H54 (cell line): Measurements from ENCODE around the gene GSTA2.
"Not testable (repeated sequence)": the region's sequence is repeated elsewhere in the genome, so short reads cannot be mapped to it uniquely, and the experiment has no call there.

Experiments
- DNase-seq: peaks from one replicate; pipeline ENCODE4 v3.0.0; 2011; ENCODE audit warnings: low spot score, mixed read lengths; ENCODE audit not compliant: insufficient read length
- FAIRE-seq: peaks from 3 replicates; lab custom pipeline; 2011; peaks lifted over from hg19 to GRCh38; lab: Jason Lieb, UNC
- POLR2A ChIP-seq: IDR thresholded peaks from 2 replicates; pipeline ENCODE4 v1.6.1; 2011; ENCODE audit warnings: low read depth, mild to moderate bottlenecking, low read length

Gene GSTA2

GRCh38 chr6:52763322-52763916 is at the start of gene GSTA2:
GSTA2 (minus strand) TSS chr6:52763475; CDS start chr6:52757947, 5,528 bp downstream.
- not testable (repeated sequence) for DNase-seq, FAIRE-seq

- not testable (repeated sequence) for FAIRE-seq, DNase-seq
These were observed 46.5 kb upstream of the GSTA2 start for GRCh38 chr6:52809777-52810176.

GRCh38 chr6:52808660-52809059 is 45.4 kb upstream of the GSTA2 start:
- DNase-seq (no peak), FAIRE-seq (no peak)
- TF ChIP-seq POLR2A: no peak

- not testable (repeated sequence) for FAIRE-seq, DNase-seq
These were observed 40.5 kb upstream of the GSTA2 start, which contains the start of gene GSTA1 for GRCh38 chr6:52803668-52804255. GSTA1 (minus strand) TSS chr6:52803816; CDS start chr6:52799267, 4,549 bp downstream.

- DNase-seq: no peak
- no peak for TF ChIP-seq POLR2A
- FAIRE-seq: no peak
These were observed 39.5 kb upstream of the GSTA2 start for GRCh38 chr6:52802806-52803205.

GRCh38 chr6:52801188-52801841 is 38.0 kb upstream of the GSTA2 start:
- TF ChIP-seq POLR2A: no peak
- FAIRE-seq: no peak
- no peak for DNase-seq

- FAIRE-seq, DNase-seq: not testable (repeated sequence)
These were observed 36.0 kb upstream of the GSTA2 start for GRCh38 chr6:52799272-52799671.

GRCh38 chr6:52794366-52794765 is 31.1 kb upstream of the GSTA2 start:
- DNase-seq, FAIRE-seq: not testable (repeated sequence)

GRCh38 chr6:52790861-52791260 is 27.6 kb upstream of the GSTA2 start:
- FAIRE-seq (no peak), DNase-seq (no peak)
- no peak for TF ChIP-seq POLR2A

- FAIRE-seq: not testable (repeated sequence)
These were observed 26.4 kb upstream of the GSTA2 start for GRCh38 chr6:52789658-52790057.

GRCh38 chr6:52788478-52788877 is 25.2 kb upstream of the GSTA2 start:
- DNase-seq: no peak
- TF ChIP-seq POLR2A: no peak
- no peak for FAIRE-seq

More at GRCh38 chr6:52789658-52790057, 26.4 kb upstream of the GSTA2 start:
- DNase-seq: not testable (repeated sequence)

- DNase-seq: no peak
- no peak for TF ChIP-seq POLR2A
- no peak for FAIRE-seq
These were observed 24.6 kb upstream of the GSTA2 start for GRCh38 chr6:52787917-52788316.

GRCh38 chr6:52786249-52786956 is 23.1 kb upstream of the GSTA2 start:
- no peak for DNase-seq
- no peak for FAIRE-seq
- TF ChIP-seq POLR2A: no peak

- not testable (repeated sequence) for FAIRE-seq, DNase-seq
These were observed 19.5 kb upstream of the GSTA2 start for GRCh38 chr6:52782696-52783274.

GRCh38 chr6:52782209-52782608 is 18.9 kb upstream of the GSTA2 start:
- not testable (repeated sequence) for DNase-seq, FAIRE-seq
